GM12875 (cell line): ENCODE data around the gene MAGI1.

Experiments used
- H3K4me3 ChIP-seq: one replicate; pipeline ENCODE4 v1.5.1; 2011; ENCODE audit warnings: low read depth, low read length, control low read depth
- TF ChIP-seq, protein P1 (sequence below): IDR thresholded peaks from 2 replicates; pipeline ENCODE4 v1.5.1; 2011; ENCODE audit warnings: low read depth, mild to moderate bottlenecking, control low read depth, inconsistent platforms, low read length, moderate library complexity, borderline replicate concordance; ENCODE audit not compliant: insufficient read depth

Gene MAGI1

GRCh38 chr3:65713016-65713415 lies 325.7 kb downstream of the MAGI1 start:
- no peak overlapping the region for H3K4me3 ChIP-seq
- TF ChIP-seq, protein P1, sequence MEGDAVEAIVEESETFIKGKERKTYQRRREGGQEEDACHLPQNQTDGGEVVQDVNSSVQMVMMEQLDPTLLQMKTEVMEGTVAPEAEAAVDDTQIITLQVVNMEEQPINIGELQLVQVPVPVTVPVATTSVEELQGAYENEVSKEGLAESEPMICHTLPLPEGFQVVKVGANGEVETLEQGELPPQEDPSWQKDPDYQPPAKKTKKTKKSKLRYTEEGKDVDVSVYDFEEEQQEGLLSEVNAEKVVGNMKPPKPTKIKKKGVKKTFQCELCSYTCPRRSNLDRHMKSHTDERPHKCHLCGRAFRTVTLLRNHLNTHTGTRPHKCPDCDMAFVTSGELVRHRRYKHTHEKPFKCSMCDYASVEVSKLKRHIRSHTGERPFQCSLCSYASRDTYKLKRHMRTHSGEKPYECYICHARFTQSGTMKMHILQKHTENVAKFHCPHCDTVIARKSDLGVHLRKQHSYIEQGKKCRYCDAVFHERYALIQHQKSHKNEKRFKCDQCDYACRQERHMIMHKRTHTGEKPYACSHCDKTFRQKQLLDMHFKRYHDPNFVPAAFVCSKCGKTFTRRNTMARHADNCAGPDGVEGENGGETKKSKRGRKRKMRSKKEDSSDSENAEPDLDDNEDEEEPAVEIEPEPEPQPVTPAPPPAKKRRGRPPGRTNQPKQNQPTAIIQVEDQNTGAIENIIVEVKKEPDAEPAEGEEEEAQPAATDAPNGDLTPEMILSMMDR = no peak

- H3K4me3 ChIP-seq = no peak overlapping the region
- TF ChIP-seq, protein P1 = no peak
Observed at GRCh38 chr3:65712140-65712539, 326.6 kb downstream of the MAGI1 start.

- TF ChIP-seq, protein P1 = no peak
- no peak overlapping the region for H3K4me3 ChIP-seq
Observed at GRCh38 chr3:65706776-65707568, 331.7 kb downstream of the MAGI1 start.

DNA sequence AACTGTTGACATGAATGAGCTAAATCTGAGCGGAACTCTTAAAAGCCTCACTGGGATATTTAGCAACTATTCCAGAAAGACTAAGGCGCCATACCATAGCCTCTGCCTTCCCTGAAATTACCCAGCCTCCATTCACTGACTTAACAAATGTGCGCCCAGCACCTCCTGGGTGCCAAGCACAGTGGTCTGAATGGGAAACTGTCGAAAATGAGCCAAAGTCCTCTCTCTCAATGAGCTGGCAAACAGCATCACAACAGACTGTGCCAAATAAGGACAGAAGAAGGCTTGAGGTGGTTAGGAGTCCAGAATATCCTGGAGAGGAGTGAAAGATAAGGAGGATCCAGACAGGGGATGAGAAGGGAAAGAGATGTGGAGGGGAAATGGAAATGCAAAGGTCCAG lies 332.4 kb downstream of the MAGI1 start:
- H3K4me3 ChIP-seq = no peak overlapping the region
- TF ChIP-seq, protein P1 = no peak

DNA sequence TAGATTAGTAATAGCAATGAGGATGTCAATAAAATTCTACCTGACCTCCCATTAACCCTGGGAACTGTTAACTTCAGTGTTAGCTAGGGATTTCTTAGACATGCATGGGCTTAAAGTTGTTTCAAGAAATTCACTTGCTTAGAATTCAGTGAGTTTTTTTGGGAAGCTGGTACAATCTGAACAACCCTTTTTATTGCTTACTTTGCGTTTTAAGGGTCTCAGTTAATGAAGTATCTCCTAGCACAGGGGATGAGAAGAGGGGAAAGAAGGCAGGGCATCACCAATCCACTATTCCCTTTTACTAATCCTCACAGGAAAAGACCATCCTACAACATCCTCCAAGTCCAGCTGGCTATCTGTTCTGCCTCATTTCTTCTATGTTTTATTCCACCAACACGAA lies 334.9 kb downstream of the MAGI1 start:
- H3K4me3 ChIP-seq = no peak overlapping the region
- TF ChIP-seq, protein P1 = no peak

- TF ChIP-seq, protein P1 = no peak
Observed at GRCh38 chr3:65703026-65703425, 335.7 kb downstream of the MAGI1 start.

GRCh38 chr3:65702202-65702601 lies 336.5 kb downstream of the MAGI1 start:
- no peak overlapping the region for H3K4me3 ChIP-seq
- TF ChIP-seq, protein P1 = no peak

More at GRCh38 chr3:65703026-65703425, 335.7 kb downstream of the MAGI1 start:
- no peak overlapping the region for H3K4me3 ChIP-seq
